ELF-1 (cell line): ENCODE measurements around the gene BCKDHB.

ENCODE experiments used
- DNase-seq: peaks from one replicate; pipeline ENCODE4 v3.0.0-alpha.2; 2016; ENCODE audit warnings: low read depth, low spot score

BCKDHB gene

DNA sequence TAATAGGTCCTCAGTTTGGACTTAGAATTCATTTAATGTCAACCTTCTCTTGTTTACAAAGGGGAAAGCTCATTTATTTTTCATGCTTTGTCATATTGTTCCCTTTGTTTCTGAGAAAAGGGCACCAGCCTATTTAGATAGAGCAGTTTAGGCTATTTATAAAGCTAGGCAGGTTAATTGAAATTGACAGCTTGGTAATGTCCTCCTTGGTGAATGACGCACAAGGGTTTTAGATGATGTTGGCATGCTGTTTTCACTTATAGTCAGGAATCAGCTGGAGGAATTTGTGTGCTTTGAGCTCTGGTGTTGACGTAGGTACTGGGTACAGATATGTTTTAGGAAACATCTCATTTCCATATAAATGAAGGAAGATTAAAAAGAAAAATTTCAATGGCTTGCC, 45.2 kb downstream of the BCKDHB start:
- DNase-seq, result no peak

DNA sequence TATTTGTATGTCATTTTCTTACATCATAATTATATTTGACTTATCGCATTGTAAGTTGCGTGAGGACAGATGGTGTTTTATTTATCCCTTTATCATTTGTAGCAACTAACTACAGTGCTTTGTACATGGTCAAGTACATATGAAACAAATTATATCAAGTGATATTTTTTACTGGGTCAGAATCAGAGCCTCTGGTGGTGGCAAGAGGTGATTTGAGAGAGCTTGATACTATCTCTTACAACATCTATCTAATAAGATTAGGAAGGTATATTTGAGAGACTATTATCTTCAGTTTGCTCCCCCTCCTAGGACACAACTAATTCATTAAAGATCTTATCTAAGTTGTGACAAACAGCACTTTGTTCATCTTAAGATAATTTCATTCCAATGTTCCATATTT, 47.7 kb downstream of the BCKDHB start:
- no peak for DNase-seq

DNA sequence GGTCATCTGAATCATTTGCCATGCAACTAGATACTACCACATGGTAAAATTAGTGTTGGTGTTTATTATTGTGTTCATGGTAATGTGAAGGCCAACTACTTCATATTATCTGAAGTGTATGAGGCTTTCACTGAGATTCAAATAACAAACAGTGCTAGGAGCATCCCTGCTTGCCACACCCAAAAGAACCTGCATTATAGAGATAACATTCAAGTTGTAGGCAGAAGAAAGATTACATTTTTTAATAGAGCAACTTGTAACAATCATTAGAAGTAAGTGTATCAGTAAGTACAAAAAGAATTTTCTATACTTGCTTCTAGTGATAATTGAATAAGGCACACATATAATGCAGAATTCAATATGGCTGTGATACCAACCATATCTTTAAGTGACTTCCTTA, 49.8 kb downstream of the BCKDHB start:
- no peak for DNase-seq

DNA sequence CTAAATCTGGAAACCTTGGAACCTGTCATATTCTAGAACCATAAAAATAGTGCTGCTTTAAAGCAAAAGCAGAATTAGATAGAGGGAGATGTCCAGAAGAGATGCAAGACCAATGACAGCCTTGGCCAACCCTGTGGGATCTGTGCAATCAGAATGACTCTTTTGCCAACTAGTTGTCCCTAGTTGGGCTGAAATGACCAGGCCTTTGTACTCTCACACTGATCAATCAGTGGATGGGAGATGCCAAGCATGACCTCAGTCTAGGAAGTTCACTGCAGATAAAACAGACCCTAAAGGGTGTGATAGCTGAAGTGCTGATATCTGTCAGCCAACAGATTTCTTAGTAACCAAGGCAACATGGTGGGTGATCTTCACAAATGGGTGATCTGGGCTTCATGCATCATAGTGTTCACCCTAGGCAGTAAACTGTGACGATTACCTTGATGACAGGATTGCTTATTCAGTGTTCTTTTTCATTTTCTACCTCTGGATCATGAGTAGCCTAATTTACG, 52.1 kb downstream of the BCKDHB start:
- no peak for DNase-seq

DNA sequence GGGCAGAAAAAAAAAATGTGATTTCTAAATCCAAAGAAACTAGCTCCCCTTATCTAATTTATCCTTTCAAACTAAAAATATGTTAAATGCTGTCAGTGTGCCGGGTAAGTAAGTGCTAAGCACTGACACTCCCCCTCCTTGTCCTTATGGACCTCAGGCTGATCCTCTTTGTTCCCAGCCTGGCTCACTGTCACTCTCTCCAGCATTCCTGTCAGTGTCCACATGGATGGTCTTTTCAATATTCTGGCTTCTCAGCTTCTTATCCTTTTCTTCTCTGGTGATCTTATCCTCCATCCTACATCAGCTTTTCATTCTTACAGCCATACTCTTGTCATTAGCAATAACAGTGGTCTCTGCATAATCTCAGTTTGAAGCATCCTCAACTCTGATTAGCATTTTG, 55.0 kb downstream of the BCKDHB start:
- DNase-seq, result no peak

DNA sequence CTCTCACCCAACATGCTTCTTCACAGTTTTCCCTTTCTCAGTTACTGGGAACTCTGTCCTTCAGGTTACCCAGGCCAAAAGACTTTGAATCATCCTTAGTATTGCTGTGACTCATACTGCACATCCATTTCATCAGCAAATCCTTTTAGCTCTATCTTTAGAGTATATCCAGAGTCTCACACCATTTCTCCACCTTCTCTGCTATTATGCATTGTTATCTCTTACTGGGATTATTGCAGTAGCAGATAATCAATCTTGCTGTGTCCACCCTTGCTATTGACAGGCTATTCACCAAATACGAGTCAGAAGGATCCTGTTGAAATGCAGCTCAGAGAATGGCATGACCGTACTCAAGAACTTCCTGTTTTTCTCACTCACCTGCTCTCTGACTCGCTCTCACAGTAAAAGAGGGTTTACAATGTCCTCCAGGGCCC, 57.3 kb downstream of the BCKDHB start:
- no peak for DNase-seq

DNA sequence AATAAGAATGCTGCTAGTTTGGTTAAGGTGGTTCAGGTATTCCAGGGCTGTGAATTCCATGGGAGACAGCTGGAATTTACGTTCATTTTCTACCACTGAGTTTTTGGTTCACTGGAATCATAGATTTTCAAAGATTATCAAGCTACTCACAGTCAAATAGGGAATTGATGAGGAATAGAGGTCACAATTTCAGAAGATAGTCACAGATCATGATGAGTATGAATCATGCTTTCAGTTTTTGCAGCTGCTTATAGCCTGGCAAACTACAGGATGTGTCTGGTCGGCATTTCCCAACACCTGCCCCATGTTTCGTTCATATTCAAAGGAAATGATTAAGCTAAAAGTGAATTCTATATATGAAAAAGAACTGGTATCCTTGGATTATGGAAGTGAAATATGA, 58.7 kb downstream of the BCKDHB start:
- DNase-seq, result no peak

DNA sequence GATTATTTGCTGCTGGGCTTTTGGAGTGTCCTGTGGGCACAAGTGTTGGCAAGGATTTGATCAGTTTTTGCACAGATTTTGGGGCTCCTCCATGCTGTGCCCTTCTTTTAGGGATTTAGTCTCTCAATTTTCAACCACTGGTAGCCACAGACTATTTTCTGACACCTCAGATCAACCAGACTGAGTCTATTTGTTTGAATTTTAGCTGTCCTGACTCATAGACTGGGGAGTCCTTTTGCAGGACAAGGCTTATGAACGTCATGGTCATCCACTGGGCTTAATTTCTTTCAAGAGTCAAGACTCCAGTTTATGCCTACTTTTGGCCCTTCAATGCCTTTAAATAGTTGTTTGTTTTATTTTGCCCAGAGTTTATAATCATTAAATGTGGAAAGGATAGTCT, 59.3 kb downstream of the BCKDHB start:
- no peak for DNase-seq

DNA sequence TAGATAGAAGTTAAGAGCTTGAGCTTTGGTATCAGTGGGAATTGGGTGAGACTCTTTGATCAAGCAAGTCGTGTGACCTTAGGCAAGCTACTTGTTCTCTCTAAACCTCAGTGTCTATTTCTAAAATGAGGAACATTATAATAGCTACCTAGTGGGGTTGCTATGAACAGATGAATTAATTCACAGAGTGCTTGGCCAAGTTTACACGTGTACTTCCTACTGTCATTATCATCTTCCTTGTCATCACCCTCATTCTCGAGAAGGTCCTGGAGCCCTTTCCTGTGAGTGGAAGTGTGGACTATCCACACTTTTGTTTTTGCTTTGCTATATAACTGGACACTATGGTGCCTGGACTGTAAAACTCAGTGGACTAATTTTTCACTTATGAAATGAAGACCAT, 64.0 kb downstream of the BCKDHB start:
- no peak for DNase-seq

DNA sequence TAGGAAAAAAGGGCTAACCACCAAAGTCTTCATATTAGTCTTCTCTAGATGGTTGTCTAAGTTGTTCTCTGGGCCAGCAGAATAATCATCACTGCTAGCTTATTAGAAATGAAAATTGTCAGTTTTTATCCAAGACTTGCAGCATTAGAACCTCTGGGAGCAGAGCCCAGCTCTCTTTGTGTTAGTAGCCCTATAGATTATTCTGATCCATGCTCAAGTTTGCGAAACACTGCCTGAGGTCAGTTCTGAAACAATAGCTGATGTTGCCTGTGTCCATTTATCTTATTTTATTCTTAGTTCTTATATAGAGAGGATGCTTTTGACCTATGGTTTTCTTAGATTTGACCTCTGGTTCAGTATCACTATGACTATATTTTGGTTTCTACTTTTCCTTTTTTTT, 66.9 kb downstream of the BCKDHB start:
- DNase-seq, result no peak

DNA sequence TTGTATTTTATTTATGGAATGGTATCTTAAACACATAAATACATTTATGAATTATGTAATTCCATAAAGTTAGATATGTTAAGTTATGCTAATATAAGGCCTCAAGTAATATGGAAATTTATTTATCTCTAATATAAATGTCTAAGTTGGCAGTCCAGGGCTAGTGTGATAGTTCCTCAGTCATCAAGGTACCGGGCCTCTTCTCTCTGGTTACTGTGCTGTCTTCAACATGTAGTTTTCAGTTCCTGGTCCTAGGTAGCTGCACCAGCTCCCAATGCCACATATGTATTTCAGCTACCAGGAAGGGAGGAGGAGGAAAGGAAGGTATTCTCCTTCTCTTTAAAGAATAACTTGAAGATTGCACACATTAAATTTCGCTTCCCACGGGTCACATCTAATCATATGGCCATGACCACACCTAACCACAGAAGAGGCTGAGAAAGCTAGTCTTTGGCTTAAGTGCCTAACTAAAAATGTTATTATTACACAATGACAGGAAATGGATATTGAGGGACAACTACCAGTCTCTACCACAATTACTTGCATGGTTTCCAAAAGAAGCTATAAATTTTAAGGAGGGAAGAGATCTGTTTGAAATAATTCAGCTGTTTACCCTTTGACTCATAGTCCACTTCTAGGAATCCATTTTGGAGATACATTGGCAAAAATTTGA, 68.6 kb downstream of the BCKDHB start:
- no peak for DNase-seq

DNA sequence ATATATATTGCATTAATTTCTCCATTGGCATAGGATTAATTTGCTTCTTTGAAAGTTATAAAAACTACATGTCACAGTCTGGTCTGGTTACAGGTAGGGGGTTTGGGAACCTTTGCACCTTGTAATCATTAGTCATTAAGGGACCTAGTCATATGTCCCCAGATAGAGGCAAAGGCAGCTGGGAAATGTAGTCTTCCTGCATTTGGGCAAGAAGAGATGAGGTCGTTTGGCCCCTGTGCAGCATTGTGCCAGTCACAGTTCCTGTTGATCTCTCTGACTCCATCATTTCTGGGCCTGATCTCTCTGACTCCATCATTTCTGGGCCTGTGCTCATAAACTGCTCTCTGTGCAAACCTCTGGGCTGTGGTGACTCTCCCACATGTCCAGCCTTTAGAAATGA, 73.2 kb downstream of the BCKDHB start:
- DNase-seq, result no peak

DNA sequence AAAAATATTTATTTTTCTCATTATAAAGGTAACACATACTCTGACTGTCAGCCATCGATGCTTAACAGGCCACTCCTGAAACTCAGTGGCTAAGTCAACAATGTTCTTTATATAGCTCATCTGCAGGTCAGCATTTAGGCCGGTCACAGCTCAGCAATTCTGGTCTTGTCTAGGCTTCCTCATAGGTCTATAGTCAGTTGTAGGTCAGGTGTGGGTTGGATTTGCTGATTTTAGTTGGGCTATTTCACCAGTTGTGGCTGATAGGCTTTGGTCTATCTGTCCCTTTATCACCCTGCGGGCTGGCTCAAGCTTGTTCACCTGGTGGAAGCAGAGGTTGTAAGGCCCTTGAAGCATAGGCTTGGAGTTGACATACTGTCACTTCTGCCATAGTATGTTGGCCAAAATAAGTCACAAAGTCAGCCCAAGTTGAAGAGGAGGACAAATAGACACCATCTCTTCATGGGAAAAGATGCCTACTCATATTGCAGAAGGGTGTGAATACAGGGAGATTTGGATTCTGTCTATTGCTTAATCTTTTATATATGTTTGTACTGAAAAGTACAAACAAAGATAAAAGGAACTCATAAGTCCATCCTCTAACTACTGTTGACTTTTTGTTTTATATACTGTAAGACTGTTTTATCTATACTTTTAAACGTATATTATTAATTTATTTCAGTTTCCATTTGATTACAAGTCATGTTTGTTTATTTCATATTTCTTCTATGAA, 75.0 kb downstream of the BCKDHB start:
- DNase-seq, result no peak

DNA sequence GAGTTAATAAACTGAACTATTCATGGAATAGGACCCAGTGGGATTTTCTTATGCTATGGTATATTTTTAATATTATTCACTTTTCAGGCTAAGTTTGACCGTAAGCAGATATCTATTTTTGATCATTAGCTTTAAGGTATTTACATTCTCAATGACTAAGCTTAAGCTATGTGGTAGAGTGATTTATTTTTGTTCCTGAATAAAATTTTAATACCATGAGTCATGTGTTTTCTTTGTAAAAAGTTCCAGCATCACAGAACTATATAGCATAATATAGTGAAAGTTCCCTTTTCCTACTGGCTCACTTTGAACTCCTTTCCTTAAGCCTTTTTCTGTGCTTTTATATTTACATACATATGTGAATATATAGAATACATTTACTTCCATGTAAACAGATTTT, 75.8 kb downstream of the BCKDHB start:
- DNase-seq, result no peak

DNA sequence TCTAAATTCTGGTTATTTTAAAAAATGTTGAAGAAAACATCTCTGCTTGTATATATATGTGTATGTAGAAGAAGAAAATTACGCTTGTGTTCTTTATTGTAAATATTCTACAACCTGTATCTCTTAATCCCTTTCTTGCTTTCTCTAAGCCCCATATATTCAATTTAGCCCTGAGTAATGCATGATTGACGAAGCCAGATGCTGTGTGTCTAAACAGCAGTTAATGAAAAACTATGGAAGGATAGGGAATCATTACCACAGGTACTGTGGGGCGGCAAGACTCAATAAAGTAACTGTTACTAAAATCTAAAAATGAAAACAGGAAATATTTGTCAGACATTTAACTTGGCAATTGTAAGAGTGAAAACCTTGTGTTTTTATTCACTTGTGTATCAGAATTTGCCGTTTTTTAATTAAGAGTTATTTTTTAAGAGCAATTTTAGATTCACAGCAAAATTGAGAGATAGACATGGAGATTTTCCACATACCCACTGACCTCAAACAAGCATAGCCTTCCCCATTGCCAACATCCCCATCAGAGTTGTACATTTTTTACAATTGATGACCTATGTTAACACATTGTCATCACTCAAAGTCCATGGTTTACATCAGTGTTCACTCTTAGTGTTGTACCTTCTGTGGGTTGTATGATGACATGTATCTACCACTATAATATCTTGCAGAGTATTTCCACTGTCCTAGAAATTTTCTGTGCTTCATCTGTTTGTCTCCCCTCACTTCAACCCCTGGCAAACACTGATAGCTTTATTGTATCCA, 76.7 kb downstream of the BCKDHB start:
- DNase-seq, result no peak

DNA sequence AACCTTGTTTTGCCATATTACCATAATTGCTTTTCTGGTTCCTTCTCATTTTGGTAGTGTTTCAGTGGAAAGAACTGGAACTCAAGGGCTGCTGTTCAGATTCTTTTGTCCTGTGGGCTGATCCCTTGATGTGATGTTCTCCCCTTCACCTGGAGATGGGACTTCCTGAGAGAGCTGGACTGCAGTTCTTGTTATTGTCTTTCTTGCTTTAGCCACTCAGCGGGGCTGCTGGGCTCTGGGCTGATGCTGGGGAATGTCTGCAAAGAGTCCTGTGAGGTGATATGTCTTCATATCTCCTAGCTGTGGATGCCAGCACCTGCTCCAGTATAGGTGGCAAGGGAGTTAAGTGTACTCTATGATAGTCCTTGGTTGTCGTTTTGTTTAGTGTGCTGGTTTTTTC, 79.0 kb downstream of the BCKDHB start:
- DNase-seq, result no peak

DNA sequence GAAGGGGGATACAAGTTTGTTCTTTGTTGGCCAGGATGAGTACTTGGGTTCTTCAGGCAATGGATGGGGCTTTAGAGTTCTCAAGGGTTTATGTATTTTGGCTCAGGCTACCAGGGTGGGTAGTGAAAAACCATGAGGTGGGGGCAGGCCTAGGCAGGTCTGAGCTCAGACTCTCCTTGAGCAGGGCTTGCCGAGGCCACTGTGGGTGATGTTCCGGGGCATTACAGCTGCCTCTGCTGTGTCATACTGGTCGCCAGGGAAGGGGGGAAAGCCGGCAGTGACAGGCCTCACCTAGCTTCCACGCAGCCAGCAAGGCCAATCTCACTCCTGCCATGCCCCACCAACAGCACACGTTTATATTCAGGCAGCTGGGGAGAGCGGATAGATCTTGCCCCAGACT, 79.6 kb downstream of the BCKDHB start:
- no peak for DNase-seq

DNA sequence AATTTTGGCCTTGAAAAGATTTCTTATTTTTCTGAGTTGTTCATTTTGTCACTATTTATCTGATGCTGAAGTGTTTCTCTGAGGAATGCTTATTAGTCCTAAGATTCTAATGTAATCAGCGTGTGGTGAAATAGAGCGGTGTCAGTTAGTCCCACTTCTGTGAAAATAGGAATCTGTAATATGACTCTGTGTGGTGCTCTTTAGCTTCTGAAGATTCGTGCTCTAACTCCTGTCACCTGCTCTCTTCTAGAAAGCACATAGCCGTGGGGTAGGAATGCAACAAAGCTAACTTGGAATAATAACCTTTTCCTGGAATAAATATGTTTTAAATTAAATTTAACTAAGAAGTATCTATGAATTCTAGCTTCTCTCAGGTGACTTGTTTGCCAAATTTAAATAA, 90.4 kb downstream of the BCKDHB start:
- DNase-seq, result no peak

DNA sequence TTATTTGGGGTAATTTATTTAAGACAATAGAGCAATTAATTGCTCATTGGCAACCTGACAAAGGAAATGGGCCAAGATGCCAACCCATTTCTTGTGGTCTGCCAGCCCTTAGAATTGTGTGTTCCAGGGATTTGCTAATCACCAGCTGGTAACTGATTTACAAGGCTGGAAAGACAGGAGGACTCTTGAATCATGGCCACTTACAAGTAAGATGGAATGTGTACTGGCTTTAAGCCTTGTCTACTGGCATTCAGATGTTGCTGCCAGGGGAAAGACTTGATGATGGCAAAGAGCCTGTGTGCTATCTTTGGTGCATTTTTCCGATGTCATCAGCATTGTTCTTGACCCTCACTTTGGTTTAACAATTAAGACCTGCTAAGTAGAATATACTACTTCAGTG, 91.0 kb downstream of the BCKDHB start:
- no peak for DNase-seq

DNA sequence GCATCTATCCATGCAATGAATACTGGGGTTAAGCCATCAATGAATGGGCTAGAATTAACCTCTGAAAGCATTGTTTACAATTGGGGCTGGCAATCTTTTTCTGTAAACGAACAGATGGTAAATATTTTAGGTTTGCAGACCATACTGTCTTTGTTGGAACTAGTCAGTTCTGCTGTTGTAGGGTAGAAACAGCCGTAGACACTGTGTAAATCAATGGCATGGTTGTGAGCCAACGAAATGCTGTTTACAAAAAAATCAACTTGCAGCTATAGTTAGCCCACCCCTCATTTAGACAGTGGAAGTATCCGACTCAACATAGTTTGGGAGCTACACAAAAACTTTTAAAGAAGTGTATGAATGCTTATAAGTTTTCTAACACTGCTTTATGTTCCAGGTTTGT, 91.5 kb downstream of the BCKDHB start:
- DNase-seq, result no peak

DNA sequence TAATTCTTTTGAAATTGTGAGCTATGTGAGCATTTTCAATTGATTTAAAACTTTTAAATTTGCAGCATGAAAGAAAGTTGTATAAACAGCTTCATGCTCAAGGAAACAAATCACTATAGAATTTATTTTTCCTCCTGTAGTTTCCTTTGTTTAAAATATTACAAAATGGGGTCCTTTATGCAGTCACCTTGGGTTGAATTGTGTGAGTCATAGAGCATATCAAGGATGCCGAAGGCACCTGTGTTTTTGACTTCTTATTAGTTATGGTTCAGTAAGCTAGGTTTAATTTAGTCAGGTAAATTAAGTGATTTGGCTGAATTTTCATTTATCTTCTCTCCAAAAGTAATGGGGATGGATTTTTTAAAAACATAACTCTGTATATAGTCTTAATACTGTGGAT, 96.8 kb downstream of the BCKDHB start:
- DNase-seq, result no peak

DNA sequence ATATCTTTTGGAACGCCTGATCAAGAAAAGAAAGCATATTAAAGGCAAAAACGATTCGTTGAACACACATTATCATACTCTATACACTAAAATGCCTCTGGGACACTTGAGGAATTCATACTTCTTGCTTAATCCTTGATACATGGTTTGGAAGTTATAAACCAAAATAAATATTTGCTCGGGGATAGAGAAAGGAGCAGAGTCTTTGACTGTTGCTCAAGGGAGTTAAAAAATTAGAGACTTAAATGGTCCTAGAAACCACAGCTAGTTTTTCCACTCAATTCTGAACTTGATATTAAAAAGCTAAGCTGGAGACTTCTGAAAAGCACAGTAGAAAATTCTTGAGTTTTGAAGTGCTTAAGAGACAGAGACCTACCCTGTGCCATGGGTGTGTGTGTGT, 98.9 kb downstream of the BCKDHB start:
- no peak for DNase-seq

DNA sequence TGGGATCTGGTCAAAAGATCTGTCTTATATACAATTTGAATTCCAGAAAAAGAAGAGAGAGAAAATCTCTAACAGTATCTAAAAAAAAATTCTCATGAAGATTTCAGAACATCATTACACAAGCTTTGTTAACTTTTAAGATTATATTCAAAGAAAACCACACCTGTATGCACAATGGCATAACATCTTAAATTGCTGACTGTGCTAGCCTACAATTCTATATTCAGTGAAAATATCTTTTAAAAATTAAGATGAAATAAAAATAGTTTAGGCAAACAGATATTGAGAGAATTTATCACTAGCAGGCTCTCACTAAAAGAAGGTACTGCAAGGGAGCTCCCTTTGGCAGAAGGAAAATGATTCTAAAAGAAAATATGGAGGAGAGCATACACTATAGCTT, 100.3 kb downstream of the BCKDHB start:
- no peak for DNase-seq
